8988T (cell line): ENCODE measurements around the gene MMP28.

ENCODE experiments used
- DNase-seq: peaks from one replicate; pipeline ENCODE4 v3.0.0; 2011

The MMP28 gene

GRCh38 chr17:35716897-35717465 is 78.5 kb downstream of the MMP28 start:
- DNase-seq: no peak

- DNase-seq: no peak
Measured at GRCh38 chr17:35716173-35716572, 79.3 kb downstream of the MMP28 start.
